Bronchial smooth muscle cell (primary cell): ENCODE measurements around the gene PLA2G4E. TPM values are rescaled to one million over a fixed set of nuclear protein-coding genes. Genes with fewer than 3 reads are reported as not detected.

ENCODE experiments used
- total RNA-seq: library from RNA; depleted of rRNA; stranded (reverse); fragments of >200 nt; gene quantifications from 2 replicates; pipeline ENCODE4 v1.2.1, GENCODE V29; 2014

Gene PLA2G4E, protein sequence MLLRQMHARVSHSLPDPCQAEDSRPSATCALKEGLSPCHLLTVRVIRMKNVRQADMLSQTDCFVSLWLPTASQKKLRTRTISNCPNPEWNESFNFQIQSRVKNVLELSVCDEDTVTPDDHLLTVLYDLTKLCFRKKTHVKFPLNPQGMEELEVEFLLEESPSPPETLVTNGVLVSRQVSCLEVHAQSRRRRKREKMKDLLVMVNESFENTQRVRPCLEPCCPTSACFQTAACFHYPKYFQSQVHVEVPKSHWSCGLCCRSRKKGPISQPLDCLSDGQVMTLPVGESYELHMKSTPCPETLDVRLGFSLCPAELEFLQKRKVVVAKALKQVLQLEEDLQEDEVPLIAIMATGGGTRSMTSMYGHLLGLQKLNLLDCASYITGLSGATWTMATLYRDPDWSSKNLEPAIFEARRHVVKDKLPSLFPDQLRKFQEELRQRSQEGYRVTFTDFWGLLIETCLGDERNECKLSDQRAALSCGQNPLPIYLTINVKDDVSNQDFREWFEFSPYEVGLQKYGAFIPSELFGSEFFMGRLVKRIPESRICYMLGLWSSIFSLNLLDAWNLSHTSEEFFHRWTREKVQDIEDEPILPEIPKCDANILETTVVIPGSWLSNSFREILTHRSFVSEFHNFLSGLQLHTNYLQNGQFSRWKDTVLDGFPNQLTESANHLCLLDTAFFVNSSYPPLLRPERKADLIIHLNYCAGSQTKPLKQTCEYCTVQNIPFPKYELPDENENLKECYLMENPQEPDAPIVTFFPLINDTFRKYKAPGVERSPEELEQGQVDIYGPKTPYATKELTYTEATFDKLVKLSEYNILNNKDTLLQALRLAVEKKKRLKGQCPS
- total RNA-seq, result not detected in 2 replicates

GRCh38 chr15:42020713-42021273 is at the start of gene PLA2G4E:
PLA2G4E (minus strand) TSS chr15:42021042; CDS start chr15:42021030, 12 bp downstream.

GRCh38 chr15:41972253-41973242 is 48.3 kb downstream of the PLA2G4E start, which contains the start of gene EHD4:
EHD4 (minus strand) TSS chr15:41972557; CDS start chr15:41972494, 63 bp downstream.

Other genes starting within 250 kb of the PLA2G4E start
- 12.6 and 15.1 TPM in 2 replicates for gene MAPKBP1, start 246.6 kb downstream of the PLA2G4E start, total RNA-seq
- 0.79 and 1.8 TPM in 2 replicates for gene JMJD7, start 192.9 kb downstream of the PLA2G4E start, total RNA-seq
- 0.79 and 2.0 TPM in 2 replicates for gene PLA2G4B, start 182.2 kb downstream of the PLA2G4E start, total RNA-seq
- 0.16 and 0.17 TPM in 2 replicates for gene SPTBN5, start 127.0 kb downstream of the PLA2G4E start, total RNA-seq
- gene EHD4, start 48.5 kb downstream of the PLA2G4E start, total RNA-seq, result 7.0 and 10.9 TPM in 2 replicates
- gene PLA2G4D, start 73.5 kb upstream of the PLA2G4E start, total RNA-seq, result not detected in 2 replicates
- gene PLA2G4F, start 135.6 kb upstream of the PLA2G4E start, total RNA-seq, result under 0.01 TPM in 1 of 2 replicates, not detected in the other
- gene VPS39, start 187.3 kb upstream of the PLA2G4E start, total RNA-seq, result 42.8 and 43.8 TPM in 2 replicates